Measurements from ENCODE around the gene PCED1A.
"Not testable (repeated sequence)": the region's sequence is repeated elsewhere in the genome, so short reads cannot be mapped to it uniquely, and the experiment has no call there.

PCED1A gene

DNA sequence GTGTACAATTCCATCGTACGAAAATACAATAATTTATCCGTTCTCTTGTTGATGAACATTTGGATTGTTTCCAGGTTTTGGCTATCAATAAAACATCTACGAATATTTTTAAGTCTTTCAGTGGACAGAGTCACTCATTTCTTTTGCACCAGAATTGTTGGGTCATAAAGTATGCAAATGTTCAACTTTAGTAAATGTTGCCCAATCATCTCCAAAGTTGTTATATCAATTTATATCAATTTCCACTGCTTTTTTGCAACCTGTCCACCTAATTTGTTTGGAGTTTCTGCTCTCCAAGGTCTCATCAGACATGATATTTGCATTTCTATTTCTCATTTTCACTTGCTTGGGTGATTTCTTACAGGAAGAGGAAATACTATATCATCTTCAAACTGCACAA, 13.8 kb downstream of the PCED1A start:
- no peak for DNase-seq (ENCODE audit: low read depth in 2 of 2)

- no peak for DNase-seq (ENCODE audit: low read depth in 2 of 2)
These were observed 14.7 kb downstream of the PCED1A start for GRCh38 chr20:2825761-2826160.

DNA sequence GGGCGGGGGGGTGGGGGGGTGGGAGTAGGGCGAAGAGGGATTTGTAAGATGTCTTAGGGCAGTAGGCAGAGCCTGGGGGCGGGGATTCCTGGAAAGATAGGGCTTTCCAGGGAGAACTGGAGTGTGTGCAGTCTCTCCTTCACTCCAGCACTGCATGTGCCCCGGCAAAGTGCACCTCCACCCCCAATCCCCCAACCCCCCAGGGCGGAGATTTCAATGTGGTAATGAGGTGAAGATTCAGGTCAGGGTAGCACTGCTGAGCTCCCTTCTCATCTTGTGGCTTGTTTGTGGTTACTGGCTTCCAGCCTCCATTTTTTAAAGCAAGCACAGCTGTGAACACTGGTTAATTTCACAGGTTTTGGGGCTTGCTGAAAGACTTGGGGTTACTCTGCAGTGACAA, 18.4 kb downstream of the PCED1A start:
- DNase-seq (ENCODE audit: low read depth in 2 of 2): peak; percentile 14 to 25

DNA sequence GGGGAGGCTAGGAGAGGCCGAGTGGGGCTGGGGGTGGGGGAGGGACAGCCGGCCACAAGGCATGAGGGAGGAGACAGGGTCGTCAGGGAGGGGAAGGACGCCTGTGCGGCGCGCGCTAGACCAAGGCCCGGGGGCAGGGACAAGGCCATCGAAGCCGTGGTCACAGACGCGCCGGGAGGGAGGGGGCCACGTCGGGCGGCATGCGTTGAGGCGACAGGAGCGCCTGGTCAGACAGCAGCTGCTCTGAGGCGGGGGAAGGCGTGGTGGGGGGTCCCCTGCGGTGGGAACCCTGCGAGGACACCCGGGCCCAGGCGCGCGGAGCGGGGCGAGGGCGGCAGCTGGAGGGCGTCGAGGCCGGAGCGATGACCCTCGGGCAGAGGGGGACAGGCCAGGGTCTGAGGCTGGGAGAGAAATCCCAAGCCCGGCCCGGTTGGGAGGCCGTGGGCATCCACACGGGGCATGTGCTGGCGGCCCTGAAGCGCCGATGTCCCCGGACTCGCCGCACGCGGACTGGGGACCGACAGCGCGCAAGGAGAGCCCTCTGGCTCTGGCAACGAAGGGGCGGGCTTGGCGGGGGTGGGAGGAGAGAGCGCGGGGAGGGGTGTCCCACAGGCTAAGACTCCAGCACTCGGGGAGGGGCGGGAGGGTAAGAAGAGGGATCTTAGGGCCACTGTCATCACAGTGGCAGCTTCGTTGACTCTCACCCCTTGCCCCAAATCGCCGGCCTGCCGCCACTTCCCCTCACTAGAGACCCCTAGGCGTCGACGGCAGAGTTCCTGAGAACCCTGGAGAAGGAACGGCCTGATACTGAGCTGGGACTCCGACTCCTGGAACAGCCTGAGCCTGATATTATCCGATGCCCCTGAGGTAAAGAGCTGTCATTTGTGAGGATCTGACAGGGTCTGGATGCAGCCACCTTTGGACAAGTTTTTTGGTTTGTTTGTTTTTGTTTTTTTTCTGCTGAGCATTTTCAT, 19.3 kb downstream of the PCED1A start:
- no peak for DNase-seq (ENCODE audit: low read depth in 2 of 2)

GRCh38 chr20:2820084-2820895, 20.2 kb downstream of the PCED1A start:
- no peak for DNase-seq (ENCODE audit: low read depth in 2 of 2)

- no peak for DNase-seq (ENCODE audit: low read depth in 2 of 2)
These were observed 22.4 kb downstream of the PCED1A start for GRCh38 chr20:2817891-2818595.

GRCh38 chr20:2817341-2817726, 23.1 kb downstream of the PCED1A start:
- no peak for DNase-seq (ENCODE audit: low read depth in 2 of 2)

DNA sequence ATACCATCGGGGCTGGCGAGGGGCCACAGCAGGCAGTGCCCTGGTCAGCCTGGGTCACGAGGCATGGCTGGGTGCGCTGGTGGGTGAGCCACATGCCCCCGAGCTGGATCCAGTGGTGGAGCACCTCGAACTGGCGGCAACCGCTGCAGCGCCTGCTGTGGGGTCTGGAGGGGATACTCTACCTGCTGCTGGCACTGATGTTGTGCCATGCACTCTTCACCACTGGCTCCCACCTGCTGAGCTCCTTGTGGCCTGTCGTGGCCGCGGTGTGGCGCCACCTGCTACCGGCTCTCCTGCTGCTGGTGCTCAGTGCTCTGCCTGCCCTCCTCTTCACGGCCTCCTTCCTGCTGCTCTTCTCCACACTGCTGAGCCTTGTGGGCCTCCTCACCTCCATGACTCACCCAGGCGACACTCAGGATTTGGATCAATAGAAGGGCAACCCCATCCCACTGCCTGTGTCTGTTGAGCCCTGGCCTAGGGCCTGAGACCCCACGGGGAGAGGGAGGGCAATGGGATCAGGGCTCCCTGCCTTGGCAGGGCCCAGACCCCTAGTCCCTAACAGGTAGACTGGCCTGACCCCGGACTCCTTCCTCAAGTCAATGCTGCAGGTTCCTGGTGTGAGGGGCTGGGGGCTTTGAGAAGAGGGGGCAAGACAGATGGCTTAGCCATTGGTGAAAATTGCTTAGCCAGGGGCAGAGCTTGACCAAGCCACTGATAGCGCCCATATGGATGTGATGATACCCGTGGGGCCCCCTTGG, 23.7 kb downstream of the PCED1A start:
- no peak for DNase-seq (ENCODE audit: low read depth in 2 of 2)

GRCh38 chr20:2816030-2816582, 24.3 kb downstream of the PCED1A start, which contains the start of gene TMEM239:
TMEM239 (plus strand) TSS chr20:2816364; CDS start chr20:2816555, 191 bp downstream.
- no peak for DNase-seq (ENCODE audit: low read depth in 2 of 2)

GRCh38 chr20:2815242-2815900, 25.1 kb downstream of the PCED1A start:
- no peak for DNase-seq (ENCODE audit: low read depth in 2 of 2)

- no peak for DNase-seq (ENCODE audit: low read depth in 2 of 2)
These were observed 25.8 kb downstream of the PCED1A start, which contains the start of gene C20orf141 for GRCh38 chr20:2814587-2815051. C20orf141 (plus strand) TSS chr20:2814987; CDS start chr20:2815185, 198 bp downstream.

DNA sequence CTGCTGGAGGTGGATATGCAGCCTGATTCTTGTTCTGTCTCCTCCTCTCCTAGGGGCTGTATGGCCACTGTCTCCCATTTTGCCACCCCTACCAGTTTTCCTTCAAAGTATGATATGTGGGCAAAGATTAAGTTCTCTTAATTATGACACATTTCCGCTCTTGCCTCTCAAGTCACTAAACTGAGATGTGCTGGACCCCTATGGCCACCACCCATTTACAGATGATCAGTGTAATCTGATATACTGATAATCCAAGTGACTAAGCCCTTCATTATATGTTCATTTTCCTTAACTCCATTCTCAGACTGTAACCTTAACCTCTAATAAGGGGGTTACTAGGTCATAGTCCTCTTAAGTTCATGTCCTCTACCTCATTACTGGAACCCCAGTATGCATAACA, 26.4 kb downstream of the PCED1A start:
- DNase-seq (ENCODE audit: low read depth in 2 of 2): no peak

- no peak for DNase-seq (ENCODE audit: low read depth in 2 of 2)
These were observed 28.3 kb downstream of the PCED1A start for GRCh38 chr20:2812189-2812588.

DNA sequence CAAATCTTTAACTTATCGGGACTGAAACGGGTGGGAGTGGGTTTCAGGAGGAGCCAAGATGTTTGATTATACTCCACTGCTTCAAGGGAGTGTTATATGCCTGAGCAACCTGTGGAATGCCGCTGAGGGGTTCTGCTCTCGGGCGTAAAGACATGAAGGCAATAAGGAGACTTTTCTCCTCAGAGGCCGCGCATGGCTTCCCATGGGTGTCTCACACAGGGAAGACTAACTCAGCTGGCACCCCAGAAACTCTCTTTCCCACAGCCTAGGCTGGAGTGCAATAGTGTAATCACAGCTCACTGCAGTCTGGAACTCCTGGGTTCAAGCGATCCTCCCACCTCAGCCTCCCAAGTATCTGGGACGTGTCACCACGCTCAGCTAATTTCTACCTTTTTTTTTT, 30.8 kb downstream of the PCED1A start:
- DNase-seq (ENCODE audit: low read depth in 2 of 2): no peak

GRCh38 chr20:2807929-2808328, 32.5 kb downstream of the PCED1A start:
- not testable (repeated sequence) for DNase-seq (ENCODE audit: low read depth in 2 of 2)

DNA sequence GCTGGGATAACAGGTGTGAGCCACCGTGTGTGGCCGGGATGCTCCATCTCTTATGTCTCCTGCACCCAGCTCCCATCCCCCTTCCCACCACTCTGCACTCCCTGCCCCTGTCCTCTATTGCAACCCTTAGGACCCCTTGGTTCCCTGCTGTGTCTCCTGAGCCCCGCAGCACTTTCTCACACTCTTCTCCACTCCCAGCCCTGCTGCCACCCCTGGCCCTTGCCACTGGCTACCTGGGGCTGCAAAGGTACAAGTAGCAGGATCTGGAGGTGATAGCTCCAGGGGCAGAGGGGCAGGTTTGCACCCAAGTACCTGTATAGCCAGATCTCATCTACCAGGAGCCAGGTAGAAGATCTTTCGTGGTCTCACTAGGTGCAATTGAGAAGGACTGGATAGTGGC, 33.4 kb downstream of the PCED1A start:
- no peak for DNase-seq (ENCODE audit: low read depth in 2 of 2)

- DNase-seq (ENCODE audit: low read depth in 2 of 2): no peak
These were observed 34.1 kb downstream of the PCED1A start for GRCh38 chr20:2806351-2806701.

DNA sequence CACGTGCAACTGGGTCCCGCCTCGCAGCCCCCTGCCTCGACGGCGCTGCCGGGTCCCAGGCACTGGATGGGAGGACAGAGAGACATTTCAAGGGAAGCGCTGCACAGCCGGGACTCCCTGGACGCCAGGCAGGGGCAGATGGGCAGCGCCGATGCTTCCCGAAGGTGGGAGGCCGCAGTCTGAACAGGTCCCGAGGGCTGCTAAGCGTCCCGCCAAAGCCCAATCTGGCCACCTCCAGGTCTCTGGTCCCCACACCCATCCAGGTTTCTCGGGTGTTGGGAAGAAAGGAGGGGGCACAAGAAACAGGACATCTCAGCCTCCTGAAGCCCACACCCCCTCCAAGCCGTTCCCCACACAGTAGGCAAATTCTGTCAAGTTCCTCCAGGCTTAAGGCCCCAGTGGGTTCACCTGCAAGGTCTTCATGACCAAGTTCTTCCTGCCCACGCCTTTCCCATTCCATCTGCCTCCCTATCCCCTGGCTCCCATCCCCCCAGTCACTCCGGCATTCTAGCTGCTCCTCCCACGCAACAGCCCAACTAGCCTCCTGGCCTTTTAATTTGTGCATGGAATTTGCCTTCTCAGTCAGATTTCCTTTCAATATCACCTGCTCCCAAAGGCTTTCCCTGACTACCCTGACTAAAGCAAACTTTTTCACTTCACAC, 34.6 kb downstream of the PCED1A start:
- DNase-seq (ENCODE audit: low read depth in 2 of 2): no peak

- no peak for DNase-seq (ENCODE audit: low read depth in 2 of 2)
These were observed 35.4 kb downstream of the PCED1A start for GRCh38 chr20:2804852-2805688.
